ENCODE results near the gene VWCE.
A peak's percentile ranks its signal among the peaks of the same experiment; 100 is the strongest.

Gene VWCE

GRCh38 chr11:61306221-61306620 is 11.1 kb upstream of the VWCE start:
- TF ChIP-seq CTCF (IDR thresholded peaks at IDR 0.05) (no peak), ZFX (IDR thresholded peaks at IDR 0.05; ENCODE audit: borderline replicate concordance) (no peak)
- no peak overlapping the region for H3K27ac ChIP-seq

DNA sequence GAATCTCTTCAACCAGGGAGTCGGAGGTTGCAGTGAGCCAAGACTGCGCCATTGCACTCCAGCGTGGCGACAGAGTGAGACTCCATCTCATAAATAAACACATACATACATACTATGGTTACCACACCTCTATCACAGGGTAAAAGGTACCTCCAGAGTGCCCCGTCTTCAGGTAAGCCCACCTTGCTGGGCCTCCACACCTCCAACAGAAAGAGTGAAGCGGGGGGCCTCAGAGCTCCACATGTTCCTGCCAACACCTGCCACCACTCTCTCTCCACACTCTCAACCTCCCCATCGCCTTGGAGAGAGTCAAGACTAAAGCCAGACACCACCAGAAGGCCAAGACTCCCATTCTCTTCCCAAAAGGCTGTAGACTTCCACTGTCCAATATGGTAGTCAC is 10.3 kb upstream of the VWCE start:
- TF ChIP-seq ZFX (IDR thresholded peaks at IDR 0.05; ENCODE audit: borderline replicate concordance) (no peak), CTCF (IDR thresholded peaks at IDR 0.05) (no peak)
- no peak overlapping the region for H3K27ac ChIP-seq

GRCh38 chr11:61303725-61304124 is 8.6 kb upstream of the VWCE start:
- TF ChIP-seq CTCF (IDR thresholded peaks at IDR 0.05) (no peak), ZFX (IDR thresholded peaks at IDR 0.05; ENCODE audit: borderline replicate concordance) (no peak)
- H3K27ac ChIP-seq: no peak overlapping the region

- TF ChIP-seq ZFX (IDR thresholded peaks at IDR 0.05; ENCODE audit: borderline replicate concordance): no peak
- no peak for TF ChIP-seq CTCF (IDR thresholded peaks at IDR 0.05)
- H3K27ac ChIP-seq: no peak overlapping the region
Measured at GRCh38 chr11:61302550-61302949, 7.4 kb upstream of the VWCE start.

DNA sequence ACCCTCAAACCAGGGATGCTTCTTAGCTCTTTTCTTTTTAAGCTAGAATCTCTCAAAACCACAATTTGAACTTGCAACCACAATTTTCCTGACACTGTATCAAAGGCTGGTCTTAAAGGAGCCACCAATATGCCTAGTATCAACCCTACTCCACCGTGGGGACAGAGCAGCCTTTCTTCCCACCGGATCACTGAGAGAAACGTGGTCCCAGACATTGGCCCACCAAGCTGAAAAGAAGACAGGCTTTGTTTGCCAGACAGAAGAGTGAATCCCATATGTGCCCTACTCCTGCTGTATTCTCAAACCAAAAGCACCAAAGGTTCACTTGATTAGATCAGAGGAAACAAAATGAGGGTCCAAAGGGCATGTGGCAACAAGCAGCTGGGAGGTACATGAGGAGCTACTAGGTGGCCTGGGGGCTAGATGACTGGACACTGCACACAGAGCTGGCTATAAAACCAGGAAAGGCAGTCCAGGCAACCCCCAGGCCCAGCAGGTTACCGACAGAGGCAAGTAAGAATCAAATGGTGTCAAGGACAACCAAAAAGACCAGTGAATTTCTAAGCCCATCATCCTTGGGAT is 3.6 kb upstream of the VWCE start:
- no peak for TF ChIP-seq CTCF (IDR thresholded peaks at IDR 0.05)
- TF ChIP-seq ZFX (IDR thresholded peaks at IDR 0.05; ENCODE audit: borderline replicate concordance): no peak
- H3K27ac ChIP-seq: peak overlapping the region; percentile 39

DNA sequence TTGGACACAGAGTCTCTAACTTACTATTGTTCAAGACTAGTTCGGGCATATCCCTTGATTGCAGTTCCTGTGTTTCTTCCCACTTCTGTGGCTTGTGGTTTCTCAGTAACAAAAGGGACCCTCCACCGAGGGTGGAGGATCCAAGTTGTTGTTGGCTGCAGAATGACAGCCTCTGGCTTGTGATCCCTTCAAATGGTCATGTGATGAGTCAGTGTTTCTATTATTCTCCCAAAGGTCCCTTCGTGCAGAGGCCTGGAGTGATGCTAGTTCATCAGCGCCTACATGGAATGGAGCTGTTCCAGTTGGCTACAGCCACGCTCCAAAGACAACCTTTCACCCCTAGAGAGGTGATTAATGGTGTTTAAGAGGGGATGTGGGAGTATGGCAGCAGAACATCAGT is 2.6 kb upstream of the VWCE start:
- H3K27ac ChIP-seq: peak overlapping the region; percentile 39
- TF ChIP-seq ZFX (IDR thresholded peaks at IDR 0.05; ENCODE audit: borderline replicate concordance): no peak
- no peak for TF ChIP-seq CTCF (IDR thresholded peaks at IDR 0.05)

GRCh38 chr11:61297341-61297740 is 2.2 kb upstream of the VWCE start:
- TF ChIP-seq CTCF (IDR thresholded peaks at IDR 0.05): no peak
- no peak for TF ChIP-seq ZFX (IDR thresholded peaks at IDR 0.05; ENCODE audit: borderline replicate concordance)
- H3K27ac ChIP-seq: peak overlapping the region; percentile 39
